Stomach (tissue), 9 donors: Measurements from ENCODE around the gene HJURP. TPM values are rescaled to one million over a fixed set of nuclear protein-coding genes. Genes with fewer than 3 reads are reported as not detected.
A peak's percentile ranks its signal among the peaks of the same experiment; 100 is the strongest.

ENCODE experiments used
- DNase-seq, 2 donors: peaks; one replicate each; pipeline versions ENCODE4 v3.0.0 to v3.0.0-alpha.2; 2013 to 2019
- H3K27ac ChIP-seq, 5 donors: fragments of 200-600 bp in 4 of 5; sonication (generic) in 4 of 5; one replicate each; pipeline ENCODE4 v1.5.1; 2013 to 2019; ENCODE audit warnings: mild to moderate bottlenecking in 1 of 5, moderate library complexity in 1 of 5
- H3K27me3 ChIP-seq, 3 donors: fragments of 200-600 bp; sonication (generic); one replicate each; pipeline ENCODE4 v1.5.1; 2017 to 2019; ENCODE audit warnings: mixed run types in 1 of 3
- H3K36me3 ChIP-seq, 4 donors: fragments of 200-600 bp; sonication (generic); 1 replicate in 3 of 4; 2 replicates in 1 of 4; pipeline ENCODE4 v1.5.1; 2016 to 2019
- H3K4me1 ChIP-seq, 4 donors: fragments of 200-600 bp; sonication (generic); one replicate each; pipeline ENCODE4 v1.5.1; 2016 to 2019
- H3K4me3 ChIP-seq, 4 donors: fragments of 200-600 bp; sonication (generic) in 3 of 4; one replicate each; pipeline ENCODE4 v1.5.1; 2016 to 2019; ENCODE audit warnings: mild to moderate bottlenecking in 1 of 4
- H3K9me3 ChIP-seq, 4 donors: fragments of 200-600 bp; sonication (generic); one replicate each; pipeline ENCODE4 v1.5.1; 2016 to 2019
- CTCF ChIP-seq, 7 experiments: fragments of 450-650 bp in 4 of 7; fragments of 200-600 bp in 3 of 7; sonication (generic) in 3 of 7; IDR thresholded peaks; one replicate each; pipeline ENCODE4 v1.5.1; 2016 to 2019; ENCODE audit warnings: antibody characterized with exemption in 7 of 7, control low read depth in 2 of 7, mild to moderate bottlenecking in 1 of 7
- EP300 ChIP-seq: sonication (generic); formaldehyde crosslinking; IDR thresholded peaks from one replicate; pipeline ENCODE4 v1.6.1; 2017; ENCODE audit warnings: antibody characterized with exemption
- POLR2A ChIP-seq, 4 donors: fragments of 450-650 bp; IDR thresholded peaks; one replicate each; pipeline ENCODE4 v1.6.1; 2016; ENCODE audit warnings: antibody characterized with exemption in 4 of 4, control low read depth in 2 of 4, mild to moderate bottlenecking in 1 of 4, moderate library complexity in 1 of 4
- POLR2AphosphoS5 ChIP-seq, 3 donors: sonication (generic); formaldehyde crosslinking; IDR thresholded peaks; one replicate each; pipeline ENCODE4 v1.6.1; 2016; ENCODE audit warnings: antibody characterized with exemption in 3 of 3
- WGBS, 5 donors: extraction: QIAGEN DNeasy Blood & Tissue Kit in 3 of 5; methylation state at CpG; one replicate each; pipeline versions ENCODE4 v1.1.5 to v1.1.7; 2013 to 2018; 5-methylcytosine and 5-hydroxymethylcytosine counted together
- intact Hi-C: fragments of 100-400 bp; cut with DNase I; formaldehyde crosslinking; loops from one replicate; pipeline ENCODE4 v1.15.1; 2023; ENCODE audit warnings: low total_unique reads
- polyA plus RNA-seq, 3 donors: library from polyadenylated mRNA; stranded (reverse); fragments of 200-250 nt; gene quantifications; one replicate each; pipeline ENCODE4 v1.2.3, GENCODE V29; 2013
- total RNA-seq, 5 donors: library from RNA; depleted of rRNA; stranded (reverse); fragments of >200 nt; gene quantifications; one replicate each; pipeline versions ENCODE4 v1.1.0 to v1.2.3, GENCODE V29; 2014 to 2016
- donor health status: healthy with polysubstance abuse.
- donor health status: Bipolar disorder and iron deficiency.
- donor health status: healthy.

Gene HJURP
- total and polyA plus RNA-seq, 8 donors, result 1.2 to 28.3 (median 3.0) TPM

DNA sequence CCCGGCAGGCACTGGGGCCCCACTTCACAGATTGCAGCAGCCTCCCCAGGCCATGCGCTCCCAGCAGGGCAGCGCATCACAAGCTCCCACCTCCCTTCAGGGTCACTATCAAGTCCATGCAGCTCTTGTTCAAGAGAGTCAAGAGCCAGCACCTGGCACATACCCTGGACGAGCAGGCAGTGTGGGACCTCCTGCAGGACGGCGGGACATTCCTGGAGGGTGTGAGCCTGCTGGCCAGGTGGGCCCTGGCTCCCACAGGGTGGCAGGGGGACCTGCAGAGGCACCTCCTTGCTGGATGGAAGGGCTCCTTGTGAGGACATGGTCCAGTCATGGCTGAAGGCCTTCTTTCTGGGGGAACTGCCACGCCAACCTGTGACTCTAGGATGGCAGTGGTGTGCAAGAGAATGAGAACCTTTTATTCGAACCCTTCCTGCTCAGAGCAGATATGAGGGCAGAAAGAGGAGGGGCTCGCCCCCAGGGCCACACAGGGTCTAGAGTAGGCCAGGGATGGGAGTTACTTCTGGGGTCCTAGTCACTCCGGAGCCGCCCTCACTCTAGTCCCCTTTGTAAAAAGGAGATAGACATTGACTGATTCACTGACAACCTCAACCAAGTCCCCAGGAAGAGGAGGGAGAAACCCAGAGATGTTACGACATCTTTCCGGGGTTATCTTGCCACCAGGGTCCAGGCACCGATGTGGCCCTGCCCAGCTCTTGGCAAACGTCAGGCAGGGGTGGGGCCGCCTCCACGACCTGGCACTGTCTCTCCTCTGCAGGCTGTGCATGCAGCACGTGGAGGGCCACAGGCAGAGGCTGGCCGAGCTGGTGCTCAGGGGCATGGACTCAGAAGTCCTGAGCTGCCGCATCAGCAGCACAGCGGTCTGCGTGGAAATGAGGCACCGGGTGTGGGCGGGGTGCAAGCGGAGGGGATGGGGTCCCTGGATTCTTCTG, 31.3 kb downstream of the HJURP start:
- Histone ChIP-seq H3K9me3 (peaks cover 0 to 8% (median 0%) of the 10 kb centered on the region in 4 donors), H3K27me3 (no peaks in the 10 kb centered on the region), H3K4me3 (no peak overlapping the region), H3K27ac (no peak overlapping the region), H3K4me1 (no peaks in the 10 kb centered on the region), H3K36me3 (no peaks in the 10 kb centered on the region)
- TF ChIP-seq POLR2AphosphoS5 (IDR thresholded peaks at IDR 0.05) (no peak), EP300 (no peak)
- WGBS, 5 donors, result 68 to 81% (median 72%) methylated on average over 18 to 25 of the region's 25 CpGs
- peak in 1 of 2 donors; percentile 7 for DNase-seq
- intact Hi-C loops, result no loop called here

DNA sequence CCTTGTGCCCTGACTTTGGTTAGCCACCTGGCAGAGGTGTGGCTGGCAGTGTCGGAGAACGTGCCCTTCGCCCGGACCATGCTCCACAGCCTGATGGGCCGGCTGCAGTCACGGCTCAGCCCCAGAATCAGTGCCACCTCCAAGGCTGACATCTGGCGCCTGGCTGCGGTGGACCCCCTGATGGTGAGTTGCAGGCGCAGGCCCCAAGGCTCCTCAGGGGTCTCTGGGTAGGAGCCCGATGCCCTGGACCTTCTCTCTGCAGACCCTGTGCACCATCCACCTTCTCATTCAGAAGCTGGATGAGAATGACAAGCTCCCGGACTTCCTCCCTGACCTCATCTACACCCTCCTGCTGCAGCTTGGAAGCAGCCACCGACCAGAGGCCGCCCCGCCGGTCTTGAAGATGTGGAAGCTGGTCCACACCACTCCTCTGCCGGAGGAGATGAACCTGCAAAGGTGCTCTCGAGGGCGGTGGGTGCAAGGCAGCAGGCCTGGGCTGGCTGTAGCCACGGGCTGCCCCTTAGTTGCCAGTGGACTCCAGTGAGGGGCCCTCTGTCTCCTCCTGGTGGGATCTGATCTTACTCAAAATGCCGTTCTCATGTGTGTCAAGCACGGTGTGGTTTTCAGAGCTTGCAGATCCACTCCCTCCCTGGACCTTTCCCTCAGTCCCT, 32.1 kb downstream of the HJURP start:
- WGBS, 5 donors, result 75 to 91% (median 78%) methylated on average over 9 to 21 of the region's 21 CpGs
- TF ChIP-seq POLR2A (IDR thresholded peaks at IDR 0.05) (no peak), POLR2AphosphoS5 (IDR thresholded peaks at IDR 0.05) (no peak), EP300 (no peak), CTCF (IDR thresholded peaks at IDR 0.05) (no peak)
- Histone ChIP-seq H3K27me3 (no peaks in the 10 kb centered on the region), H3K36me3 (no peaks in the 10 kb centered on the region), H3K4me1 (no peaks in the 10 kb centered on the region), H3K9me3 (peaks cover 0 to 8% (median 0%) of the 10 kb centered on the region in 4 donors), H3K4me3 (no peak overlapping the region), H3K27ac (no peak overlapping the region)
- DNase-seq, result peak in 1 of 2 donors; percentile 23
- intact Hi-C loops, result no loop called here

DNA sequence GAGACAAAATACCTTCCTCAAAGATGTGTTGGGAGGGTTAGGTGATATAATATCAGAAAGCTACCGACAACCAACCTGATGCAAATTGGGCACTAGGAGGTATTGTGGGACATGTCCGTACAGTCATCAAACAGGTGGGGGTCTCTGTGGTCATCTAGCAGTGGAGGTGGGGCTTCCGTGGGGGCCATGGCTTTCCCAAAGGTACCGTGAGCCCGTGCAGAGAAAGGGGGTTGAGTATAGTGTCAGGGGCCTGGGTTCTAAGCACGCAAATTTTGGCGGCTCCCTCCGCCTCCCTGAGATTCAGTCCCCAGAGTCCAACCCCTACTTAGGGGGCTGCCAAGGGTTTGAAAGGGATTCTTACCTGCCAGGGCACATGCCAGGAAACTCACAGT, 32.6 kb downstream of the HJURP start:
- H3K36me3 ChIP-seq, result no peaks in the 10 kb centered on the region
- no peaks in the 10 kb centered on the region for H3K27me3 ChIP-seq
- 86 to 96% (median 94%) methylated on average over 8 of the region's 8 CpGs for WGBS, 5 donors
- no peak overlapping the region for H3K27ac ChIP-seq
- no peaks in the 10 kb centered on the region for H3K4me1 ChIP-seq
- H3K9me3 ChIP-seq, result peaks cover 0 to 8% (median 0%) of the 10 kb centered on the region in 4 donors
- no peak overlapping the region for H3K4me3 ChIP-seq
- TF ChIP-seq EP300 (no peak), POLR2AphosphoS5 (IDR thresholded peaks at IDR 0.05) (no peak)
- DNase-seq, result no peak
- intact Hi-C loops, result no loop called here

DNA sequence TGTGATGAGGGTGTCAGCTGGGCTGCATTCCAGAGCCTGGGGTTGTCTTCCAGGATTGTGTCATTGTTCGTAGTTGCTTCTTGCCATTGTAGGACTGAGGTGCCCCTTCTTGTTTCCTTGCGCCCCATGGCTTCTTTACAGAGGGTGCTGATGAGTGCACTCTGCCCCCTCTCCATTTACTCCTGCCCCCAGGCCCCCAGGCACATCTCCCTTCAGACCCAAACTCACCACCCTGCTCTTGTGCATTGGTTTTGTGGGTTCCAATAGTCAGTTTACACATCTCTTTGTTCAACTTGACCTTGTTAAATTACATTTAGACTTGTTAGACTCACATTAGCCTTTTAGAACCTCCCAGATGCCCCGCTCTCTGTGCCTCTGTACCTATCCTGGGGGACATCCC, 33.1 kb downstream of the HJURP start:
- H3K36me3 ChIP-seq, result no peaks in the 10 kb centered on the region
- TF ChIP-seq CTCF (IDR thresholded peaks at IDR 0.05), result no peak
- no peak for TF ChIP-seq POLR2A (IDR thresholded peaks at IDR 0.05)
- TF ChIP-seq POLR2AphosphoS5 (IDR thresholded peaks at IDR 0.05), result no peak
- TF ChIP-seq EP300, result no peak
- intact Hi-C loops, result no loop called here
- H3K27me3 ChIP-seq, result no peaks in the 10 kb centered on the region
- no peak for DNase-seq
- H3K4me3 ChIP-seq, result no peak overlapping the region
- H3K27ac ChIP-seq, result no peak overlapping the region
- no peaks in the 10 kb centered on the region for H3K4me1 ChIP-seq
- 88 to 93% (median 90%) methylated on average over 3 of the region's 3 CpGs for WGBS, 5 donors
- H3K9me3 ChIP-seq, result peaks cover 0 to 3% (median 0%) of the 10 kb centered on the region in 4 donors

- Histone ChIP-seq H3K36me3 (no peaks in the 10 kb centered on the region), H3K4me1 (no peaks in the 10 kb centered on the region), H3K4me3 (no peak overlapping the region), H3K27me3 (no peaks in the 10 kb centered on the region), H3K27ac (no peak overlapping the region), H3K9me3 (no peaks in the 10 kb centered on the region)
- 75 to 93% (median 86%) methylated on average over 2 to 6 of the region's 6 CpGs for WGBS, 5 donors
- intact Hi-C loops, result no loop called here
- TF ChIP-seq POLR2AphosphoS5 (IDR thresholded peaks at IDR 0.05), result no peak
- peak in 1 of 2 donors; percentile 9 for DNase-seq
Observed at GRCh38 chr2:233820774-233821105, 33.6 kb downstream of the HJURP start.
